Neuron (in vitro differentiated cells): ENCODE data around the gene PAN2.
A peak's percentile ranks its signal among the peaks of the same experiment; 100 is the strongest.

ENCODE experiments used
- H2AFZ ChIP-seq: one replicate; pipeline ENCODE4 v1.6.1; 2013; ENCODE audit warnings: low read depth, mild to moderate bottlenecking, inconsistent platforms, low read length, moderate library complexity
- H3K27me3 ChIP-seq: one replicate; pipeline ENCODE4 v1.6.1; 2013; ENCODE audit warnings: low read length; ENCODE audit not compliant: insufficient read depth
- H3K36me3 ChIP-seq: one replicate; pipeline ENCODE4 v1.6.1; 2013; ENCODE audit warnings: low read length; ENCODE audit not compliant: insufficient read depth
- H3K4me1 ChIP-seq: one replicate; pipeline ENCODE4 v1.6.1; 2013; ENCODE audit warnings: low read length; ENCODE audit not compliant: insufficient read depth
- H3K4me3 ChIP-seq: 2 replicates; pipeline ENCODE4 v1.5.1; 2013; ENCODE audit warnings: mild to moderate bottlenecking, low read length, moderate library complexity
- H3K9me3 ChIP-seq: one replicate; pipeline ENCODE4 v1.6.1; 2013; ENCODE audit warnings: low read length

The PAN2 gene

DNA sequence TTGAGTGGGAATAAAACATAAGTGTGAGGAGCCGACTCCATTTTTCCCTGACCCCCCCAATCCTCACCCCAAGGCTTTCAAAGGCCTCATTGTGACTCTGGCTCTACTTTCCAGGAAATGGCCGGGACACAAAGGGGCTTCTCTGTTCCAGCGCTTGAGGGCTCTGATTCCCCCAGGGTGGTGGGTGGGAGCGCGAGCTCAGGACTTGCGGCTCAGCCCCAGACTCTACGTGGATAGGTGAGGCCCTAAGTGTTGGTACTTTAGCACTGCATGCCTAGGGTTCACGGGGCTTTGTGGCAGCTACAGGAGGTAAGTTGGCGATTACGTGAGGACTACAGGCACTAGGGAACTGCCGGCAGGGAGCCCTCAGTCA is 18.6 kb downstream of the PAN2 start:
- peaks cover 28% of the 10 kb centered on the region for H3K36me3 ChIP-seq

DNA sequence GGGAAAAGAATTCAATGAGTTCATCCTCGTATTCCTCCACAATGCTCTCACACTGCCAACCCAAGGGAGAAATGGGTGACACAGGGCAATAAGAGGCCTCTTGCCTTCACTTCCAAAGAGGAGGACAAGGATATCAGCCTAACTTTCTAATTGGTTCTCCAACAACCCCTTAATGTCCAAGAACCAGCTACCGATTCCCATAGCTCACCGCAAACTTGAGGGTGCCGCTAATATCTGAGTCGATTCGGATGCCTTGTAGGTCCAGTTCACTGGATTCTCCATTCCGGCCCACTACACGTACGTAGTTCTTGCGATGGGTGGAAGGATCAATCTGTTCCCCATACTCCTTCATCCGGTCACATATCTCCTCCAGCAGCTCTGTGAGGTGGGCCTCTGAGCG is 22.8 kb downstream of the PAN2 start:
- Histone ChIP-seq H3K36me3 (peaks cover 53% of the 10 kb centered on the region), H3K4me1 (peaks cover 10% of the 10 kb centered on the region), H3K27me3 (no peaks in the 10 kb centered on the region), H3K9me3 (no peaks in the 10 kb centered on the region), H2AFZ (no peak overlapping the region), H3K4me3 (no peak overlapping the region)

More for the DNA sequence above, 18.6 kb downstream of the PAN2 start:
- H3K9me3 ChIP-seq: no peaks in the 10 kb centered on the region
- peak overlapping the region; percentile 12 for H2AFZ ChIP-seq
- peak overlapping the region; percentile 93 for H3K4me3 ChIP-seq
- H3K4me1 ChIP-seq: peaks cover 12% of the 10 kb centered on the region
- H3K27me3 ChIP-seq: no peaks in the 10 kb centered on the region

DNA sequence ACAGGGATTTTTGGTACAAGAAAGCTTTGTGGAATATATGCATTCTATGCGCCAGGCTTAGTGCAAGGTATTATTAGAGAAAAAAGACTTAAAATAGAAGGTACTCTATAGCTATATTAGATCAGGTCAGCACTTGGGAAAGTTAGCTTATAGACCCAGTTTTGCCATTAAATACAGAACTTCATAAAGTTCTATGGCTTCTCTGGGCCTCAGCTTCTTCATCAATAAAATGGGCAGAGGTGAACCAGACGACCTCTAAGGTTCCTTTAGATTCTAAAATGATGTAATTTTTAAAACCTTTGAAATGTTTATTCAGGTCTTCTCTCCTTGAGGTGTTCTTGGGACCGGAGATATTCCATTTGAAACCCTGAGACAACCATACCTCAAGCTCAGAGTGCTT is 25.1 kb downstream of the PAN2 start:
- H3K4me1 ChIP-seq: no peaks in the 10 kb centered on the region
- no peak overlapping the region for H2AFZ ChIP-seq
- H3K4me3 ChIP-seq: no peak overlapping the region
- H3K27me3 ChIP-seq: no peaks in the 10 kb centered on the region
- H3K36me3 ChIP-seq: peaks cover 65% of the 10 kb centered on the region
- no peaks in the 10 kb centered on the region for H3K9me3 ChIP-seq

DNA sequence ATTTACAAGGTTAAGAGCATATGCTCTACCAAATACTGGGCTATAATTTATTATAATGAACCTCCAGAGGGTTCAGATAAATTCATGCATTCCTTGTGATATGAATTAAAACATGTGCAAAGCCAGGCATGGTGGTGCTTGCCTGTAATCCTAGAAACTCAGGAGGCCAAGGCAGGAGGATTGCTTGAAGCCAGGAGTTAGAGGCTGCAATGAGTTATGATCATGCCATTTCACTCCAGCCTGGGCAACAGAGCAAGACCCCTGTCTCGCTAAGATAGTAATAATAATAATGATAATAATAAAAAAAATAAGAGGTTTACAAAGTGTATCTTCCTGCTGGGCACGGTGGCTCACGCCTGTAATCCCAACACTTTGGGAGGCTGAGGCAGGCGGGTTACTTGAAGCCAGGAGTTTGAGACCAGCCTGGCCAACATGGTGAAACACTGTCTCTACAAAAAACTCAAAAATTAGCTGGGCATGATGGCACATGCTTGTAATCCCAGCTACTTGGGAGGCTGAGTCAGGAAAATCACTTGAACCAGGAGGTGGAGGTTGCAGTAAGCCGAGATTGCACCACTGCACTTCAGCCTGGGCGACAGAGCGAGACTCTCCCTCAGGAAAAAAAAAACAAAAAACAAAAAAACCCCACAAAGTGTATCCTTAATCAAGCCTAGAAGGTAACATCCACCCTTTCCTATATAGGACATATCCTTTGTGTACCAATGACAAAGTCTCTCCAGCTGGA is 26.4 kb downstream of the PAN2 start:
- no peaks in the 10 kb centered on the region for H3K9me3 ChIP-seq
- no peak overlapping the region for H2AFZ ChIP-seq
- no peaks in the 10 kb centered on the region for H3K4me1 ChIP-seq
- no peak overlapping the region for H3K4me3 ChIP-seq
- no peaks in the 10 kb centered on the region for H3K27me3 ChIP-seq
- peaks cover 64% of the 10 kb centered on the region for H3K36me3 ChIP-seq

DNA sequence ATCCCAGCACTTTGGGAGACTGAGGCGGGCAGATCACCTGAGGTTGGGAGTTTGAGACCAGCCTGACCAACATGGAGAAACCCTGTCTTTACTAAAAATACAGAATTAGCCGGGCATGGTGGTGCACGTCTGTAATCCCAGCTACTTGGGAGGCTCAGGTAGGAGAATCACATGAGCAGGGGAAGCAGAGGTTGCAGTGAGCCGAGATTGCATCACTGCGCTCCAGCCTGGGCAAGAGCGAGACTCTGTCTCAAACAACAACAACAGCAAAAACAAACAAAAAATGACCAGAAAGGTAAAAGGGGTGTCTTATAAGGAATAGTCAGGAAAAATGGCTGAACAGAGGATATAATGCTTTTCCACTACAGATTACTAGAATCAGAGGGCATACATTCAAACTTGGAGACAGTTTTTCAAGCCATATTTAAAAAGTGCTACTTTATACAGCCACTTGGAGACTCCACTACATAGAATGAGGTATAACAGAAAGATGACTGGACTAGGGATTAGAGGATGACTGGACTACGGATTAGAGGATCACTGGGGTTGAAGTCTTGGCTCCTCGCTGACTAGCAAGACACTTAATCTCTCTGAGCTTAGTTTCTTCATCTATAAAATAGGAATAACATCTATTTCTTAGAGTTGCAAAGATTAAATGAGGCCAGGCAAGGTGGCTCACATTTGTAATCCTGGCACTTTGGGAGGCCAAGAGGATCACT is 28.8 kb downstream of the PAN2 start:
- peaks cover 8% of the 10 kb centered on the region for H3K4me1 ChIP-seq
- no peak overlapping the region for H2AFZ ChIP-seq
- no peaks in the 10 kb centered on the region for H3K27me3 ChIP-seq
- H3K4me3 ChIP-seq: no peak overlapping the region
- peaks cover 53% of the 10 kb centered on the region for H3K36me3 ChIP-seq
- no peaks in the 10 kb centered on the region for H3K9me3 ChIP-seq

DNA sequence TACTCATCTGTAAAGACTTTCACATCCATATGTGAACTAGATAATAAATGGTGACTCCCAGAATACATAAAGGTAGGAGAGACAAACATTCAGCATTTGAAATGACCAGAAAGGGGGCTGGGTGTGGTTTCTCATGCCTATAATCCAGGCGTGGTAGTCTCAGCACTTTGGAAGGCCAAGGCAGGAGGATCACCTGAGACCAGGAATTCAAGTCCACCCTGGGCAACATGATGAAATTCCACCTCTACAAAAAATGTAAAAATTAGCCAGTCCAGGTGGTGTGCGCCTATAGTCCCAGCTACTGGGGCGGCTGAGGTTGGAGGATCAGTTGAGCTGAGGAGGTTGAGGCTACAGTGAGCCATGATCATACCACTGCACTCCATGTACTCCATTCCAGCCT is 29.5 kb downstream of the PAN2 start:
- Histone ChIP-seq H2AFZ (no peak overlapping the region), H3K4me3 (no peak overlapping the region), H3K27me3 (no peaks in the 10 kb centered on the region), H3K4me1 (peaks cover 9% of the 10 kb centered on the region), H3K9me3 (no peaks in the 10 kb centered on the region), H3K36me3 (peaks cover 48% of the 10 kb centered on the region)

DNA sequence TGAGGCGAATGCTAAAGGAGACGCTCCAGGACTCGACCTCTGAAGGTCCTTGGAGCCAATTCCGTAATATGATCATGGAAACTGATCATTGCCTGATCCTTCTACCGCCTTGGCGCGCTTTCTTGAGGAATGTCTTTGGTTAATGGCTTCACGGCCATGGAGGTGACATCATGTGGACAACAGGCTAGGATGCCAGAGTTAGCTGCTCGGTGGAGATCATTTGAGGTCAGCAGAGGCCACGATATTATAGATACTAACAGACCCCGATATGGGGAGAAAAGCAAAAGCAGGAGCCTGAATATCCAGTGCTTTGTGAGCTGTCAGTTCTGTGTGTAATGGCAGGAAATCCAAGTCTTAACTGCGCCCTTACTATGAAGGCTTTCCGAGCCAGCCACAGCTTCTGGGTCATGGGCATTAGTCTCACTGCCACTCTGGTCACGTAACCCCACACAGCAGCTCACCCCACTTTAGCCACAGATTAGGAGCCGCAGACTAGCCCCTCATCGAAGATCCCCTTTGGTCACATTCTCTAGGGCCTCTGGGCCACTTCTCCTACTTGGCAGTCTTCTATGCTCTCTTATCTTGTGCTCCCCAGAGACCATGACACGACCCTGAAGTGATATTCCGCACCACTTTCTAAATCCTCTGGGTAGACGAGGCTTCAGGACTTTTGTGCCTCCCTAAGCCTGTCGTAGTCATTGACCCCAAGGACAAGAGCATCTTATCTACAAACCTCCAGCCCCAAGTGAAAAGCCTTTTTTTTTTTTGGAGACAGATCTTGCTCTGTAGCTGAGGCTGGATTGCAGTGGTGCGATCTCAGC is 32.9 kb downstream of the PAN2 start:
- Histone ChIP-seq H3K4me3 (peak overlapping the region; percentile 87), H2AFZ (peak overlapping the region; percentile 2), H3K27me3 (no peaks in the 10 kb centered on the region), H3K4me1 (peaks cover 19% of the 10 kb centered on the region), H3K36me3 (peaks cover 47% of the 10 kb centered on the region), H3K9me3 (no peaks in the 10 kb centered on the region)

DNA sequence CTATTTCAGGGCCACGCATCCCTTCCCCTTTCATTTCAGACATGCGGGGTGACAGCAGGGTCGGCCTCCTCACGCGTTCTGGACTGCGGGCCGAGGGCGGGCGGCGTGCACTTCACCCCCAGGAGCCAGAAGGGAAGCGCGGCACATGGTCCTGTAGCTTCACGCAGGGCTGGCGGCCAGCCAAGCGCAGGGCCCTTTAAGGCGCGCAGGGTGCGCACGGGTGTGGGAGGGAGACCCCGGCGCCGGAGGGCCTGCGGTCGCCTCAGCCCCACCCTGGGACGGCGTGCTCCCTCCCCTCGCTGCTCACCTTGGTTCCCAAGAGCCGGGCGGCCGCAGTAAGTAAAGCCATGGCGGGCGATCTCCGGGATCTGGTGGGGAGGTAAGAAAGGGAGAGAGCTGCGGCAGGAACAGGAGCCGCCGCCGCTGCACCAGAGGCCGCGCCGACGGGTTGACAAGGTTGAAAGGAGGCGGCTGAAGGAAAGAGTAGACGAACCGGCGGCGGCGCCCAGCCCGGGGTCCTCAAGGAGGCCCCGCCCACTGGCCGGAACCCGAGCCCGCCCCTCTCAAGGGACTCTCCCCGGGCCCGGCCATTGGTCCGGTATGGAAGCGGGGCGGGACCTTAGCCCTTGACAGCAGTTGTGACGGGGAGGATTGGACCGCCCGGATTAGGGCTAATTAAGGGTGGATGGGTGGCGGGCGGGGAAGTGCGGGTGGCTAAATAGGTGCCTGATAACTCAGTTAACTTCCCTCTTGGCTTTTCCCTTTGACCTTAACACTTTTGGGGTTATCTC is 33.8 kb downstream of the PAN2 start, which contains the start of gene CS:
Gene CS (minus strand): TSS at position 478 of the 791 bp plus-strand sequence. CDS start 129 bp downstream, at position 349.
- peak within 1 kb of the TSS; percentile 2 for H2AFZ ChIP-seq
- H3K27me3 ChIP-seq: no peaks in the 10 kb centered on the region
- H3K4me3 ChIP-seq: peak within 1 kb of the TSS; percentile 87
- H3K36me3 ChIP-seq: peaks cover 40% of the 10 kb centered on the region
- no peaks in the 10 kb centered on the region for H3K9me3 ChIP-seq
- peaks cover 19% of the 10 kb centered on the region for H3K4me1 ChIP-seq

DNA sequence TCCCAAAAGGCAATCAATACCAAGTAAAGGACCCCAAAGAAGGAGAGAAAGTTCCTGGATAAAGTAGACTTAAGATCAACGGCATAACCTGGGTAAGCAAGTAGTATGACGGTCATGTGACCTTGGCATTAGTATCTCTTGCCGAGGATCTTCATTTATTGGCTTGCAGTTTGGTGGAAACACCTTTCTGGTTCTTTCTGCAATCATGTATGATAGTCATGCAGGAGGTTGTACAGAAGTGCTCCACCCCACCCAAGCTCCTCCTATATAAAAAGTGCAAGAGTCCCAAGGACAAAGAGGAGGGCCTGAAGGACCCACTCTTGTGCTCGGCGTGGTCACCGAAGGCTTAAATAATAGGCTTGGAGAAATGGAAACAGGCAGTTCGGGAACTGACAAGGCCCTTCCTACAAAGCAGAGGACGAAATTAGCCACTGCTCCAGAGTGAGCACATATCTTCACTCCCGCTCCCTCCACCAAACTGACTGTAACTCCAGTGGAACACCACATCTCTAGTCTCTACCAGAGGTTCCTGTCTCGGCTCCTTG is 34.4 kb downstream of the PAN2 start:
- H3K36me3 ChIP-seq: peaks cover 39% of the 10 kb centered on the region
- peak overlapping the region; percentile 2 for H2AFZ ChIP-seq
- peaks cover 19% of the 10 kb centered on the region for H3K4me1 ChIP-seq
- no peaks in the 10 kb centered on the region for H3K9me3 ChIP-seq
- H3K27me3 ChIP-seq: no peaks in the 10 kb centered on the region
- peak overlapping the region; percentile 87 for H3K4me3 ChIP-seq

DNA sequence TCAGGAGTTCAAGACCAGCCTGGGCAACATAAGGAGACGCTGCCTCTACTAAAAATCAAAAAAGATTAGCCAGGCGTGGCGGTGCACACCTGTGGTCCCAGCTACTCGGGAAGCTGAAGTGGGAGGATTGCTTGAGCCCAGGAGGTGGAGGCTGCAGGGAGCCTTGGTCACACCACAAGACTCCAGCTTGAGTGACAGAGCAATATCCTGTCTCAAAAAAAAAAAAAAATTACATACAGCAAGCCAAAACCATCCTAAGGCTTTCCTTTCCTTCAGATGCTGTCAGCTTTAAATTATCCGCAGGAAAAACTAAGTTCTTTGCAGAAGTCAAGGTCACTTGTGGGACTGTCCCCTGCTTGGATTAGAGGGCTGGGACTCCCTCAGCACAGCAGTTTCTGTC is 35.0 kb downstream of the PAN2 start:
- Histone ChIP-seq H3K4me1 (peaks cover 19% of the 10 kb centered on the region), H2AFZ (no peak overlapping the region), H3K9me3 (no peaks in the 10 kb centered on the region), H3K36me3 (peaks cover 40% of the 10 kb centered on the region), H3K27me3 (no peaks in the 10 kb centered on the region), H3K4me3 (peak overlapping the region; percentile 87)

DNA sequence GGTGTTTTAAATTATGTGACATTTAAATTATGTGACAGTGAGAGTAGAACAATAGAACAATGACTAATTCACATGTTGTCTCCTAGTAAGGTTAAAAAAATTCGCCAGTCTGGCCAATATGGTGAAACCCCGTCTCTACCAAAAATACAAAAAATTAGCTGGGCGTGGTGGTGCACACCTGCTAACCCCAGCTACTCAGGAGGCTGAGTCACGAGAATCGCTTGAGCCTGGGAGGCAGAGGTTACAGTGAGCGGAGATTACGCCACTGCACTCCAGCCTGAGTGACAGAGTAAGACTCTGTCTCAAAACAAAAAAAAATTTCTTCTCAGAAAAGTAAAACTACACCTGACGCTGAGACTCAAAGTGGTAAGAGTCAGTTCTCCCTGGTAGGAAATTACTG is 36.4 kb downstream of the PAN2 start:
- Histone ChIP-seq H3K4me3 (no peak overlapping the region), H2AFZ (no peak overlapping the region), H3K9me3 (no peaks in the 10 kb centered on the region), H3K4me1 (peaks cover 19% of the 10 kb centered on the region), H3K36me3 (peaks cover 42% of the 10 kb centered on the region), H3K27me3 (no peaks in the 10 kb centered on the region)

DNA sequence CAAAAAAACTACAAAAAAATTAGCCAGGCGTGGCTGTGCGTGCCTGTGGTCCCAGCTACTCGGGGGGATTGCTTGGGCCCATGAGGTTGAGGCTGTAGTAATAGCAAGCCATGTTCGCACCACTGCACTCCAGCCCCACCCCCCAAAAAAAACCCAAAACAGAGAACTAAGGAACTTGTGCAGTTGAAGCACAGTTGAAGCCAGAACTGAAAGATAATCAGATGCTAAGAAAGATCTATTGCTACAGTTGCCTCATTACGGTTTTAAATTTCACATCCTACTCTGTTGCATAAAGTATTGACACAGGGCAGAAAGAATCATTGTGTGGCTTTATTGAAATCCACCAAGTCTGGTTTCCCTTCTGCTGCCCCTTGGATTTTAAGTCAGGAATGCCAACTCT is 37.5 kb downstream of the PAN2 start:
- Histone ChIP-seq H3K4me1 (peaks cover 19% of the 10 kb centered on the region), H3K9me3 (no peaks in the 10 kb centered on the region), H2AFZ (no peak overlapping the region), H3K27me3 (no peaks in the 10 kb centered on the region), H3K4me3 (no peak overlapping the region), H3K36me3 (peaks cover 44% of the 10 kb centered on the region)
